ENCODE measurements around the gene MBTD1. TPM values are rescaled to one million over a fixed set of nuclear protein-coding genes. Genes with fewer than 3 reads are reported as not detected.

Gene MBTD1
- total RNA-seq, 2 experiments from 2014 or later, result 15.3 to 15.6 TPM

GRCh38 chr17:51165680-51166197, 94.1 kb downstream of the MBTD1 start:
- peak overlapping the region; percentile 96 for H3K27ac Mint-ChIP-seq
- peak; percentile 32 for ATAC-seq (ENCODE audit: low read depth)
- POLR2A ChIA-PET, result interaction anchor here (0.7 to 1.9 kb wide), 4 partner anchors 10 to 300 kb away, joined by 3 to 17 read pairs (median 6); partner anchors contain the start of genes NME1, SPAG9 and TOB1
- DNase-seq, result no peak
- peaks cover 28% of the 10 kb centered on the region for H3K4me1 Mint-ChIP-seq
- H3K36me3 Mint-ChIP-seq, result peaks cover 20% of the 10 kb centered on the region
- no peaks in the 10 kb centered on the region for H3K9me3 Mint-ChIP-seq
- H3K27me3 Mint-ChIP-seq, result no peaks in the 10 kb centered on the region
- H3K4me3 Mint-ChIP-seq, result peak overlapping the region; percentile 92

- peak; percentile 35 for DNase-seq
- Mint-ChIP-seq H3K27me3 (no peaks in the 10 kb centered on the region), H3K4me3 (peak overlapping the region; percentile 92), H3K4me1 (peaks cover 29% of the 10 kb centered on the region), H3K27ac (peak overlapping the region; percentile 96), H3K9me3 (no peaks in the 10 kb centered on the region), H3K36me3 (peaks cover 21% of the 10 kb centered on the region)
- POLR2A ChIA-PET, result interaction anchor here (0.7 to 1.9 kb wide), 6 partner anchors 9 to 299 kb away, joined by 3 to 17 read pairs (median 3); partner anchors contain the start of genes NME1, SPAG9, TOB1 and UTP18
- ATAC-seq (ENCODE audit: low read depth), result no peak
These were observed 94.8 kb downstream of the MBTD1 start for GRCh38 chr17:51164911-51165679.

- Mint-ChIP-seq H3K36me3 (peaks cover 29% of the 10 kb centered on the region), H3K27me3 (no peaks in the 10 kb centered on the region), H3K27ac (no peak overlapping the region), H3K4me3 (no peak overlapping the region), H3K4me1 (peaks cover 22% of the 10 kb centered on the region), H3K9me3 (no peaks in the 10 kb centered on the region)
- POLR2A ChIA-PET, result interaction anchor here (0.7 kb wide), 1 partner anchor 8 kb away, joined by 3 read pairs; the partner anchor contains the start of gene NME1
- ATAC-seq (ENCODE audit: low read depth) (no peak), DNase-seq (no peak)
These were observed 98.3 kb downstream of the MBTD1 start for GRCh38 chr17:51161541-51161940.

- DNase-seq (no peak), ATAC-seq (ENCODE audit: low read depth) (no peak)
- H3K9me3 Mint-ChIP-seq, result no peaks in the 10 kb centered on the region
- POLR2A ChIA-PET, result interaction anchor here (0.6 kb wide), 1 partner anchor 163 kb away, joined by 3 read pairs; no protein-coding TSS in a partner anchor
- H3K36me3 Mint-ChIP-seq, result peaks cover 32% of the 10 kb centered on the region
- H3K27me3 Mint-ChIP-seq, result no peaks in the 10 kb centered on the region
- H3K27ac Mint-ChIP-seq, result no peak overlapping the region
- peaks cover 19% of the 10 kb centered on the region for H3K4me1 Mint-ChIP-seq
- H3K4me3 Mint-ChIP-seq, result no peak overlapping the region
These were observed 100.2 kb downstream of the MBTD1 start for GRCh38 chr17:51159604-51160003.

GRCh38 chr17:51155416-51155815, 104.4 kb downstream of the MBTD1 start:
- no peak for ATAC-seq (ENCODE audit: low read depth)
- POLR2A ChIA-PET, result interaction anchor here (0.9 to 2.7 kb wide), 3 partner anchors 9 to 35 kb away, joined by 3 to 17 read pairs (median 6); partner anchors contain the start of genes NME2 and SPAG9
- H3K4me3 Mint-ChIP-seq, result no peak overlapping the region
- no peak overlapping the region for H3K27ac Mint-ChIP-seq
- no peak for DNase-seq
- no peaks in the 10 kb centered on the region for H3K27me3 Mint-ChIP-seq
- no peaks in the 10 kb centered on the region for H3K9me3 Mint-ChIP-seq
- H3K4me1 Mint-ChIP-seq, result peaks cover 15% of the 10 kb centered on the region
- peaks cover 18% of the 10 kb centered on the region for H3K36me3 Mint-ChIP-seq

GRCh38 chr17:51154176-51154575, 105.7 kb downstream of the MBTD1 start:
- POLR2A ChIA-PET, result interaction anchor here (1.2 to 2.7 kb wide), 4 partner anchors 12 to 288 kb away, joined by 6 to 23 read pairs (median 16); partner anchors contain the start of genes NME2, SPAG9 and TOB1
- Mint-ChIP-seq H3K9me3 (no peaks in the 10 kb centered on the region), H3K4me1 (peaks cover 11% of the 10 kb centered on the region), H3K4me3 (no peak overlapping the region), H3K27me3 (no peaks in the 10 kb centered on the region), H3K27ac (no peak overlapping the region), H3K36me3 (peaks cover 10% of the 10 kb centered on the region)
- DNase-seq (no peak), ATAC-seq (ENCODE audit: low read depth) (no peak)

GRCh38 chr17:51153210-51154072, 106.4 kb downstream of the MBTD1 start, which contains the start of gene NME1:
NME1 (plus strand) TSS chr17:51153559; CDS start chr17:51155655, 2,096 bp downstream.
- H3K9me3 Mint-ChIP-seq, result no peaks in the 10 kb centered on the region
- ATAC-seq (ENCODE audit: low read depth), result peak; percentile 95
- H3K27me3 Mint-ChIP-seq, result no peaks in the 10 kb centered on the region
- peak; percentile 98 for DNase-seq
- peaks cover 9% of the 10 kb centered on the region for H3K36me3 Mint-ChIP-seq
- no peak within 1 kb of the TSS for H3K4me3 Mint-ChIP-seq
- H3K4me1 Mint-ChIP-seq, result peaks cover 8% of the 10 kb centered on the region
- POLR2A ChIA-PET, result interaction anchor here (0.6 to 2.7 kb wide), 10 partner anchors 8 to 447 kb away, joined by 3 to 23 read pairs (median 4); partner anchors contain the start of genes NME2, SPAG9 and TOB1
- no peak within 1 kb of the TSS for H3K27ac Mint-ChIP-seq

- DNase-seq (no peak), ATAC-seq (ENCODE audit: low read depth) (no peak)
- Mint-ChIP-seq H3K9me3 (no peaks in the 10 kb centered on the region), H3K27me3 (no peaks in the 10 kb centered on the region), H3K4me1 (peaks cover 8% of the 10 kb centered on the region), H3K4me3 (no peak overlapping the region), H3K27ac (no peak overlapping the region), H3K36me3 (peaks cover 9% of the 10 kb centered on the region)
- POLR2A ChIA-PET, result interaction anchor here (0.7 to 2.7 kb wide), 7 partner anchors 9 to 287 kb away, joined by 3 to 23 read pairs (median 4); partner anchors contain the start of genes NME2, SPAG9 and TOB1
These were observed 107.1 kb downstream of the MBTD1 start for GRCh38 chr17:51152766-51153209.

- POLR2A ChIA-PET, result no interaction called here
These were observed 108.9 kb downstream of the MBTD1 start for GRCh38 chr17:51150932-51151331.

GRCh38 chr17:51149163-51149562, 110.7 kb downstream of the MBTD1 start:
- H3K36me3 Mint-ChIP-seq, result no peaks in the 10 kb centered on the region
- peaks cover 4% of the 10 kb centered on the region for H3K27me3 Mint-ChIP-seq
- ATAC-seq (ENCODE audit: low read depth) (no peak), DNase-seq (no peak)
- no peaks in the 10 kb centered on the region for H3K4me1 Mint-ChIP-seq
- H3K9me3 Mint-ChIP-seq, result no peaks in the 10 kb centered on the region
- no peak overlapping the region for H3K27ac Mint-ChIP-seq
- POLR2A ChIA-PET, result no interaction called here
- no peak overlapping the region for H3K4me3 Mint-ChIP-seq

More at GRCh38 chr17:51150932-51151331, 108.9 kb downstream of the MBTD1 start:
- H3K4me1 Mint-ChIP-seq, result peaks cover 4% of the 10 kb centered on the region
- ATAC-seq (ENCODE audit: low read depth) (no peak), DNase-seq (no peak)
- H3K36me3 Mint-ChIP-seq, result peaks cover 1% of the 10 kb centered on the region
- H3K27me3 Mint-ChIP-seq, result peaks cover 4% of the 10 kb centered on the region
- no peak overlapping the region for H3K4me3 Mint-ChIP-seq
- no peak overlapping the region for H3K27ac Mint-ChIP-seq
- no peaks in the 10 kb centered on the region for H3K9me3 Mint-ChIP-seq

- POLR2A ChIA-PET, result no interaction called here
These were observed 112.2 kb downstream of the MBTD1 start for GRCh38 chr17:51147650-51148049.

GRCh38 chr17:51144266-51145022, 115.4 kb downstream of the MBTD1 start:
- H3K9me3 Mint-ChIP-seq, result no peaks in the 10 kb centered on the region
- DNase-seq, result no peak
- no peaks in the 10 kb centered on the region for H3K4me1 Mint-ChIP-seq
- no peak for ATAC-seq (ENCODE audit: low read depth)
- peaks cover 4% of the 10 kb centered on the region for H3K27me3 Mint-ChIP-seq
- no peaks in the 10 kb centered on the region for H3K36me3 Mint-ChIP-seq
- POLR2A ChIA-PET, result no interaction called here
- H3K4me3 Mint-ChIP-seq, result no peak overlapping the region
- no peak overlapping the region for H3K27ac Mint-ChIP-seq

More at GRCh38 chr17:51147650-51148049, 112.2 kb downstream of the MBTD1 start:
- ATAC-seq (ENCODE audit: low read depth) (no peak), DNase-seq (no peak)
- Mint-ChIP-seq H3K27ac (no peak overlapping the region), H3K9me3 (no peaks in the 10 kb centered on the region), H3K4me3 (no peak overlapping the region), H3K4me1 (no peaks in the 10 kb centered on the region), H3K27me3 (peaks cover 4% of the 10 kb centered on the region), H3K36me3 (no peaks in the 10 kb centered on the region)

Data from activated naive CD8-positive, alpha-beta T cell treated with anti-CD3 and anti-CD28 coated beads, Interleukin-2, amount 10 ng/mL, durations not matched to agents 7 days and 5 days (primary cell).